Fibroblast of upper back skin (primary cell): ENCODE results near the gene PLA2G1B.
A peak's percentile ranks its signal among the peaks of the same experiment; 100 is the strongest.

ENCODE experiments used
- DNase-seq: peaks from one replicate; pipeline ENCODE4 v3.0.0-alpha.2; 2013

Gene PLA2G1B

GRCh38 chr12:120323772-120324171 is 3.8 kb downstream of the PLA2G1B start:
- DNase-seq, result no peak

- DNase-seq, result no peak
These were observed 6.0 kb downstream of the PLA2G1B start for GRCh38 chr12:120321382-120322202.

- peak; percentile 100 for DNase-seq
These were observed 10.1 kb downstream of the PLA2G1B start for GRCh38 chr12:120317224-120318105.

GRCh38 chr12:120316798-120317223 is 10.8 kb downstream of the PLA2G1B start:
- DNase-seq, result no peak

- no peak for DNase-seq
These were observed 13.4 kb downstream of the PLA2G1B start for GRCh38 chr12:120314220-120314619.

- DNase-seq, result peak; percentile 94
These were observed 25.4 kb downstream of the PLA2G1B start, which contains the start of gene SIRT4 for GRCh38 chr12:120301962-120302815. Gene SIRT4, plus strand, starts transcription at chr12:120302321. Its CDS starts 1,241 bp downstream, at chr12:120303562.

- peak; percentile 99 for DNase-seq
These were observed 34.7 kb downstream of the PLA2G1B start, which contains the start of gene RNU4-1 for GRCh38 chr12:120292661-120293531. Gene RNU4-1, minus strand, starts transcription at chr12:120293237.

- no peak for DNase-seq
These were observed 35.2 kb downstream of the PLA2G1B start for GRCh38 chr12:120292411-120292660.

GRCh38 chr12:120290609-120291305 is 36.8 kb downstream of the PLA2G1B start:
- no peak for DNase-seq

- no peak for DNase-seq
These were observed 40.1 kb downstream of the PLA2G1B start for GRCh38 chr12:120287491-120287890.

GRCh38 chr12:120286768-120287490 is 40.6 kb downstream of the PLA2G1B start:
- no peak for DNase-seq

- no peak for DNase-seq
These were observed 43.2 kb downstream of the PLA2G1B start for GRCh38 chr12:120284381-120284780.

GRCh38 chr12:120283318-120283717 is 44.3 kb downstream of the PLA2G1B start:
- peak; percentile 33 for DNase-seq

GRCh38 chr12:120278137-120279069 is 49.2 kb downstream of the PLA2G1B start:
- DNase-seq, result no peak

- peak; percentile 66 for DNase-seq
These were observed 50.8 kb downstream of the PLA2G1B start for GRCh38 chr12:120276734-120277133.
